Measurements from ENCODE around the gene CCDC27. TPM values are rescaled to one million over a fixed set of nuclear protein-coding genes. Genes with fewer than 3 reads are reported as not detected.

CCDC27 gene
- total RNA-seq, 1 donor from 2014 or later = not detected

DNA sequence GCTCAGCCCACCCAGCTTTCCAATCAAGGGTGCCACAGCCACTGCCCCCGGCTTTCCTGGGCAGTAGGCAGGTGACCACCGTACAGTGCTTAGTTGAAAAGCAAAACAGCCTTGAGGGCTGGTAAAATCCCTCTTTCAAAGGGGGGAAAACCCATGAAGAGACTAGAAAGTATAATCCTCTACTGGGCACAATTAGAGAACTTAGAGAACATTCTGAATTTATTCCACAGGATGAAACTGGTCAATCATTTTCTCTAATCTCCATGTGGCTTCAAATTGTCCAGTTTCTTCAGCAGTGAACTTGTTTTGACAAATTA, 59.3 kb downstream of the CCDC27 start:
- Histone ChIP-seq H3K27ac (ENCODE audit: low read depth, low read length) (no peak overlapping the region), H2AFZ (ENCODE audit: low read depth, low read length) (no peak overlapping the region), H3K9me3 (ENCODE audit: insufficient read depth, low read depth, low read length) (no peaks in the 10 kb centered on the region), H3K4me2 (ENCODE audit: low read length) (peak overlapping the region; percentile 28), H3K4me1 (ENCODE audit: insufficient read depth, low read length) (no peaks in the 10 kb centered on the region), H4K20me1 (ENCODE audit: insufficient read depth, low read length) (no peaks in the 10 kb centered on the region), H3K27me3 (ENCODE audit: insufficient read depth, low read length) (no peaks in the 10 kb centered on the region), H3K79me2 (ENCODE audit: insufficient read depth, low read length) (no peaks in the 10 kb centered on the region), H3K36me3 (ENCODE audit: insufficient read depth, low read length) (no peaks in the 10 kb centered on the region), H3K9ac (ENCODE audit: low read length) (no peak overlapping the region), H3K4me3 (ENCODE audit: insufficient read depth, low read depth, low read length) (no peak overlapping the region)
- Mint-ChIP-seq H3K9me3 (ENCODE audit: unreplicated experiment) (peaks cover 3% of the 10 kb centered on the region), H3K36me3 (ENCODE audit: low read depth, unreplicated experiment) (peaks cover 4% of the 10 kb centered on the region), H3K4me3 (ENCODE audit: unreplicated experiment) (no peak overlapping the region), H3K27me3 (ENCODE audit: low read depth, unreplicated experiment) (no peaks in the 10 kb centered on the region), H3K27ac (ENCODE audit: unreplicated experiment) (peak overlapping the region; percentile 78), H3K4me1 (ENCODE audit: low read depth, unreplicated experiment) (peaks cover 7% of the 10 kb centered on the region)
- DNase-seq (ENCODE audit: low read depth) (no peak), FAIRE-seq (no peak)
- TF ChIP-seq EZH2 (IDR thresholded peaks at IDR 0.05; ENCODE audit: insufficient read depth, low read length) = no peak
- TF ChIP-seq, protein P1, sequence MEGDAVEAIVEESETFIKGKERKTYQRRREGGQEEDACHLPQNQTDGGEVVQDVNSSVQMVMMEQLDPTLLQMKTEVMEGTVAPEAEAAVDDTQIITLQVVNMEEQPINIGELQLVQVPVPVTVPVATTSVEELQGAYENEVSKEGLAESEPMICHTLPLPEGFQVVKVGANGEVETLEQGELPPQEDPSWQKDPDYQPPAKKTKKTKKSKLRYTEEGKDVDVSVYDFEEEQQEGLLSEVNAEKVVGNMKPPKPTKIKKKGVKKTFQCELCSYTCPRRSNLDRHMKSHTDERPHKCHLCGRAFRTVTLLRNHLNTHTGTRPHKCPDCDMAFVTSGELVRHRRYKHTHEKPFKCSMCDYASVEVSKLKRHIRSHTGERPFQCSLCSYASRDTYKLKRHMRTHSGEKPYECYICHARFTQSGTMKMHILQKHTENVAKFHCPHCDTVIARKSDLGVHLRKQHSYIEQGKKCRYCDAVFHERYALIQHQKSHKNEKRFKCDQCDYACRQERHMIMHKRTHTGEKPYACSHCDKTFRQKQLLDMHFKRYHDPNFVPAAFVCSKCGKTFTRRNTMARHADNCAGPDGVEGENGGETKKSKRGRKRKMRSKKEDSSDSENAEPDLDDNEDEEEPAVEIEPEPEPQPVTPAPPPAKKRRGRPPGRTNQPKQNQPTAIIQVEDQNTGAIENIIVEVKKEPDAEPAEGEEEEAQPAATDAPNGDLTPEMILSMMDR (IDR thresholded peaks at IDR 0.05; ENCODE audit: insufficient read depth, low read depth, low read length) = no peak

DNA sequence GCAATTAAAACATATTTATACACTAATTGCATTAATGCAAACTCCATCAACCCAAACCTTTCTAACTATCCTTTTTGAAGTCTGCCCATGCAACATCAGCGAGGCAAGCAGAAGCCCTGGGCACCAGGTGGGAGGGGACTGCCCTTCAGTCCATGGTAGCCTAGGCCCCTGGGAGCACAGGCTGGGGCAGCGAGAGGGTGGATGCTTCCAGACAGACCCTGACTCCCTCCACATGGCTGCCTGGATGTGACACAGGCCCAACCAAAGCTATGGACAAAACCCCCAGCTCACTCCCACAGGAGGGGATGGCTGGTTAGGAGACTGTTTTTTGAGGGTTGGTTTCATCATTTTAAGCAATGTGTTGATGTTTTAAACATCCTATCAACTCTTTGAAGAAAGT, 61.8 kb downstream of the CCDC27 start:
- Histone ChIP-seq H3K4me2 (ENCODE audit: low read length) (no peak overlapping the region), H3K27ac (ENCODE audit: low read depth, low read length) (no peak overlapping the region), H3K9ac (ENCODE audit: low read length) (no peak overlapping the region), H3K4me3 (ENCODE audit: insufficient read depth, low read depth, low read length) (no peak overlapping the region), H3K36me3 (ENCODE audit: insufficient read depth, low read length) (no peaks in the 10 kb centered on the region), H2AFZ (ENCODE audit: low read depth, low read length) (no peak overlapping the region), H3K79me2 (ENCODE audit: insufficient read depth, low read length) (no peaks in the 10 kb centered on the region), H3K9me3 (ENCODE audit: insufficient read depth, low read depth, low read length) (no peaks in the 10 kb centered on the region), H4K20me1 (ENCODE audit: insufficient read depth, low read length) (no peaks in the 10 kb centered on the region), H3K27me3 (ENCODE audit: insufficient read depth, low read length) (no peaks in the 10 kb centered on the region), H3K4me1 (ENCODE audit: insufficient read depth, low read length) (no peaks in the 10 kb centered on the region)
- Mint-ChIP-seq H3K9me3 (ENCODE audit: unreplicated experiment) (no peaks in the 10 kb centered on the region), H3K27ac (ENCODE audit: unreplicated experiment) (no peak overlapping the region), H3K4me3 (ENCODE audit: unreplicated experiment) (no peak overlapping the region), H3K27me3 (ENCODE audit: low read depth, unreplicated experiment) (no peaks in the 10 kb centered on the region), H3K4me1 (ENCODE audit: low read depth, unreplicated experiment) (peaks cover 7% of the 10 kb centered on the region), H3K36me3 (ENCODE audit: low read depth, unreplicated experiment) (peaks cover 4% of the 10 kb centered on the region)
- FAIRE-seq = no peak
- TF ChIP-seq, protein P1 (IDR thresholded peaks at IDR 0.05; ENCODE audit: insufficient read depth, low read depth, low read length) = no peak
- TF ChIP-seq EZH2 (IDR thresholded peaks at IDR 0.05; ENCODE audit: insufficient read depth, low read length) = no peak
- no peak for DNase-seq (ENCODE audit: low read depth)

DNA sequence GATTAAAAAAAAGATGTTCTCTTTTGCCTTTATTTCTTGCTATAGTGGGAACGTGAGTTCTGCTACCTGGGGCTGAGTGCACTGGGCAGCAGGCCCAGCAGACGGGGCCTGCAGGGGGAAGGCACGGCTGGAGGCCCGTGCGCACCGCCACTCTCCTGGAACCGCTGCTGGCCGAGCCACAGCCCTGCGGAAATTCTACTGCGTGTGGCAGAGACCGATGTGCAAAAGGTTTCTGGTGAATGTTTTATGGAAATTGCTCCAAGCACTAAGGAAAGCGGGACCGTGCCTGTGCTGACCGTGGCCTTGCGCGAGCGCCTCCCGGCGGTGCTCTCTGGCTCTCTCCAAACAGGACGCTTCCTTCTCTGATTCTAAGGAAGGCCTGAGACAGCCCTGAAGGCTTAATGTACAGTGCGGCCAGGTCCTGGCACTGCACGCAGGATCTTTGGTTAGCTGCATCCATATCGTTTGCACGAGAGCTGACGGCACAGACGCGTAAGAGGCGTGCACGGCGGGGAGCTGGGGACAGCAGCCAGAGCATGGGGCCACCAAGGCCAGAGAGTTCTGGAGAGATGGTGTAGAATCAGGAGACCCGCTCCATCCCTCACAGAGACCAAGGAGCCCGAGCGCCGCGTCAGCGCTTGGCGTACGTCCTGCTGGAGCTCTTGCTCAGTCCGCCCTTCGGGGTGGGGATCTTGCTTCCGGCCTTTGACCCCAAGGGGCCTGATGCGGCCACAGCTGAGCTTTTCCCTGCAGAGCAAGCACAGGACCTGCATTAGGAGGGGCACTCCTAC, 62.7 kb downstream of the CCDC27 start:
- Histone ChIP-seq H2AFZ (ENCODE audit: low read depth, low read length) (no peak overlapping the region), H3K9ac (ENCODE audit: low read length) (no peak overlapping the region), H4K20me1 (ENCODE audit: insufficient read depth, low read length) (no peaks in the 10 kb centered on the region), H3K79me2 (ENCODE audit: insufficient read depth, low read length) (no peaks in the 10 kb centered on the region), H3K9me3 (ENCODE audit: insufficient read depth, low read depth, low read length) (no peaks in the 10 kb centered on the region), H3K27ac (ENCODE audit: low read depth, low read length) (no peak overlapping the region), H3K4me1 (ENCODE audit: insufficient read depth, low read length) (no peaks in the 10 kb centered on the region), H3K4me2 (ENCODE audit: low read length) (no peak overlapping the region), H3K36me3 (ENCODE audit: insufficient read depth, low read length) (no peaks in the 10 kb centered on the region), H3K27me3 (ENCODE audit: insufficient read depth, low read length) (no peaks in the 10 kb centered on the region), H3K4me3 (ENCODE audit: insufficient read depth, low read depth, low read length) (no peak overlapping the region)
- Mint-ChIP-seq H3K4me3 (ENCODE audit: unreplicated experiment) (no peak overlapping the region), H3K27ac (ENCODE audit: unreplicated experiment) (no peak overlapping the region), H3K36me3 (ENCODE audit: low read depth, unreplicated experiment) (peaks cover 10% of the 10 kb centered on the region), H3K9me3 (ENCODE audit: unreplicated experiment) (no peaks in the 10 kb centered on the region), H3K27me3 (ENCODE audit: low read depth, unreplicated experiment) (no peaks in the 10 kb centered on the region), H3K4me1 (ENCODE audit: low read depth, unreplicated experiment) (peaks cover 7% of the 10 kb centered on the region)
- no peak for DNase-seq (ENCODE audit: low read depth)
- no peak for FAIRE-seq
- no peak for TF ChIP-seq EZH2 (IDR thresholded peaks at IDR 0.05; ENCODE audit: insufficient read depth, low read length)
- TF ChIP-seq, protein P1 (IDR thresholded peaks at IDR 0.05; ENCODE audit: insufficient read depth, low read depth, low read length) = no peak
